ENCODE results near the gene SRSF7.

The SRSF7 gene

GRCh38 chr2:38701542-38701941 lies 49.6 kb downstream of the SRSF7 start:
- Histone ChIP-seq H3K27ac (ENCODE audit: low read depth, low read length) (no peak overlapping the region), H3K36me3 (ENCODE audit: insufficient read depth, low read length) (no peaks in the 10 kb centered on the region), H3K4me1 (ENCODE audit: control insufficient read depth, insufficient read depth, low read length, unreplicated experiment) (peaks cover 10% of the 10 kb centered on the region), H2AFZ (ENCODE audit: low read length, unreplicated experiment) (no peak overlapping the region), H3K27me3 (ENCODE audit: insufficient read depth, low read length) (no peaks in the 10 kb centered on the region), H3K4me3 (ENCODE audit: low read depth, low read length) (no peak overlapping the region), H3K79me2 (ENCODE audit: control insufficient read depth, insufficient read depth, low read length, unreplicated experiment) (no peaks in the 10 kb centered on the region)

GRCh38 chr2:38700881-38701458 lies 50.2 kb downstream of the SRSF7 start:
- H3K79me2 ChIP-seq (ENCODE audit: control insufficient read depth, insufficient read depth, low read length, unreplicated experiment), result no peaks in the 10 kb centered on the region
- no peaks in the 10 kb centered on the region for H3K27me3 ChIP-seq (ENCODE audit: insufficient read depth, low read length)
- no peak overlapping the region for H3K27ac ChIP-seq (ENCODE audit: low read depth, low read length)

GRCh38 chr2:38700113-38700785 lies 50.9 kb downstream of the SRSF7 start:
- H3K36me3 ChIP-seq (ENCODE audit: insufficient read depth, low read length), result no peaks in the 10 kb centered on the region
- no peaks in the 10 kb centered on the region for H3K27me3 ChIP-seq (ENCODE audit: insufficient read depth, low read length)
- H3K79me2 ChIP-seq (ENCODE audit: control insufficient read depth, insufficient read depth, low read length, unreplicated experiment), result no peaks in the 10 kb centered on the region
- no peak overlapping the region for H3K4me3 ChIP-seq (ENCODE audit: low read depth, low read length)
- H3K4me1 ChIP-seq (ENCODE audit: control insufficient read depth, insufficient read depth, low read length, unreplicated experiment), result peaks cover 10% of the 10 kb centered on the region
- no peak overlapping the region for H2AFZ ChIP-seq (ENCODE audit: low read length, unreplicated experiment)
- no peak overlapping the region for H3K27ac ChIP-seq (ENCODE audit: low read depth, low read length)

More at GRCh38 chr2:38700881-38701458, 50.2 kb downstream of the SRSF7 start:
- Histone ChIP-seq H3K36me3 (ENCODE audit: insufficient read depth, low read length) (no peaks in the 10 kb centered on the region), H3K4me3 (ENCODE audit: low read depth, low read length) (no peak overlapping the region), H2AFZ (ENCODE audit: low read length, unreplicated experiment) (no peak overlapping the region), H3K4me1 (ENCODE audit: control insufficient read depth, insufficient read depth, low read length, unreplicated experiment) (peaks cover 10% of the 10 kb centered on the region)

- Histone ChIP-seq H3K36me3 (ENCODE audit: insufficient read depth, low read length) (no peaks in the 10 kb centered on the region), H3K27ac (ENCODE audit: low read depth, low read length) (no peak overlapping the region), H3K27me3 (ENCODE audit: insufficient read depth, low read length) (no peaks in the 10 kb centered on the region), H3K4me3 (ENCODE audit: low read depth, low read length) (no peak overlapping the region), H3K79me2 (ENCODE audit: control insufficient read depth, insufficient read depth, low read length, unreplicated experiment) (no peaks in the 10 kb centered on the region), H3K4me1 (ENCODE audit: control insufficient read depth, insufficient read depth, low read length, unreplicated experiment) (peaks cover 8% of the 10 kb centered on the region), H2AFZ (ENCODE audit: low read length, unreplicated experiment) (no peak overlapping the region)
Observed at GRCh38 chr2:38698467-38699003, 52.6 kb downstream of the SRSF7 start.

GRCh38 chr2:38697116-38697840 lies 53.9 kb downstream of the SRSF7 start:
- H3K79me2 ChIP-seq (ENCODE audit: control insufficient read depth, insufficient read depth, low read length, unreplicated experiment), result no peaks in the 10 kb centered on the region
- no peaks in the 10 kb centered on the region for H3K27me3 ChIP-seq (ENCODE audit: insufficient read depth, low read length)
- no peak overlapping the region for H2AFZ ChIP-seq (ENCODE audit: low read length, unreplicated experiment)
- no peak overlapping the region for H3K4me3 ChIP-seq (ENCODE audit: low read depth, low read length)
- peaks cover 1% of the 10 kb centered on the region for H3K4me1 ChIP-seq (ENCODE audit: control insufficient read depth, insufficient read depth, low read length, unreplicated experiment)
- no peak overlapping the region for H3K27ac ChIP-seq (ENCODE audit: low read depth, low read length)
- H3K36me3 ChIP-seq (ENCODE audit: insufficient read depth, low read length), result no peaks in the 10 kb centered on the region
